GM12875 (cell line): Measurements from ENCODE around the gene TGM6.

Experiments
- H3K4me3 ChIP-seq: one replicate; pipeline ENCODE4 v1.5.1; 2011; ENCODE audit warnings: low read depth, low read length, control low read depth
- CTCF ChIP-seq: IDR thresholded peaks from 2 replicates; pipeline ENCODE4 v1.5.1; 2011; ENCODE audit warnings: low read depth, mild to moderate bottlenecking, control low read depth, inconsistent platforms, low read length, moderate library complexity, borderline replicate concordance; ENCODE audit not compliant: insufficient read depth

Gene TGM6

GRCh38 chr20:2348336-2348735 lies 32.4 kb upstream of the TGM6 start:
- TF ChIP-seq CTCF, result no peak
- H3K4me3 ChIP-seq, result no peak overlapping the region

GRCh38 chr20:2349801-2350200 lies 30.9 kb upstream of the TGM6 start:
- no peak for TF ChIP-seq CTCF
- H3K4me3 ChIP-seq, result no peak overlapping the region

GRCh38 chr20:2350606-2351005 lies 30.1 kb upstream of the TGM6 start:
- TF ChIP-seq CTCF, result no peak
- H3K4me3 ChIP-seq, result no peak overlapping the region

- no peak for TF ChIP-seq CTCF
- H3K4me3 ChIP-seq, result no peak overlapping the region
Observed at GRCh38 chr20:2353231-2353630, 27.5 kb upstream of the TGM6 start.

GRCh38 chr20:2357114-2357513 lies 23.6 kb upstream of the TGM6 start:
- TF ChIP-seq CTCF, result no peak
- no peak overlapping the region for H3K4me3 ChIP-seq

- H3K4me3 ChIP-seq, result no peak overlapping the region
- TF ChIP-seq CTCF, result no peak
Observed at GRCh38 chr20:2358006-2358405, 22.7 kb upstream of the TGM6 start.

- TF ChIP-seq CTCF, result no peak
- no peak overlapping the region for H3K4me3 ChIP-seq
Observed at GRCh38 chr20:2361035-2361593, 19.6 kb upstream of the TGM6 start.
